Measurements from ENCODE around the gene MFGE8. TPM values are rescaled to one million over a fixed set of nuclear protein-coding genes. Genes with fewer than 3 reads are reported as not detected.

Gene MFGE8
- total and polyA plus RNA-seq, 9 of the 15 experiments (the other 6 are each of a cell fraction or from before 2014, with no cell fraction given), result 2.3 to 142 (median 62.3) TPM

DNA sequence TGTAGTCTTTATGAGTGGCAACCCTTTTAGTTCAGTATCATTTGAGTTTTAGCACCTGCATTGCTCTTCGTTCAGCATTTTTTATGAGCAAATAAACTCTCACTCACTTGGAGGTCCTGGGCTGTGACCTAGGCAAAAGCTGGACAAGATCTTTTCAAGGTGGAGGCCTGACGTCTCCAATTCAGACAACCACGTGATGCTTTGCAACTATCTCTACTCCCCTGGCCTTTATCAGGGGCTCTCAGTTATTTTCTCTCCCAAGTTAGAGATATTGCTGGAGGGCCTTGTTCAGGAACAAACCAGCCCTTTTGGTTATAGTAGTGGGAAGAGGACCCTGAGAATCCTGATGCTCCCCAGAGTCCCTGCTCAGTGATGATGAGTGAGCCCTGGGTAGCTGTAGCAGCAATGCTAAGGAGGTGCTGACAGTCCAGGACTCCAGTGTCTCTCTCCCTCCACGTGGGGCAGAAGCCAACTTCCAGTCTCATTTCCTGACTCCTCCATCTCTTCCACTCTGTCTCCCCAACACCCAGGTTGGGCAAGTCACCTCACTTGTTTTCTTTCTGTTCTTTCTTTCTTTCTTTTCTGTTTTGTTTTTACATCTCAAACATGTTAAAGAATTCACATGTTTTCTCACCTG lies 48.2 kb downstream of the MFGE8 start (continued):
- TF ChIP-seq POLR3A (IDR thresholded peaks at IDR 0.05; ENCODE audit: borderline replicate concordance, extremely low read depth, insufficient read depth, insufficient read length), result no peak
- TF ChIP-seq CHCHD3 (CRISPR knock-in tag; IDR thresholded peaks at IDR 0.05), result no peak
- no peak for TF ChIP-seq MYNN (IDR thresholded peaks at IDR 0.05)
- no peak for TF ChIP-seq MYNN (CRISPR knock-in tag; IDR thresholded peaks at IDR 0.05)
- no peak for TF ChIP-seq SMAD1 (IDR thresholded peaks at IDR 0.05; ENCODE audit: low read depth, low read length, partially characterized antibody)
- no peak for TF ChIP-seq NEUROD1 (IDR thresholded peaks at IDR 0.05; ENCODE audit: borderline replicate concordance, low read depth, low read length, partially characterized antibody)
- TF ChIP-seq, protein P1, sequence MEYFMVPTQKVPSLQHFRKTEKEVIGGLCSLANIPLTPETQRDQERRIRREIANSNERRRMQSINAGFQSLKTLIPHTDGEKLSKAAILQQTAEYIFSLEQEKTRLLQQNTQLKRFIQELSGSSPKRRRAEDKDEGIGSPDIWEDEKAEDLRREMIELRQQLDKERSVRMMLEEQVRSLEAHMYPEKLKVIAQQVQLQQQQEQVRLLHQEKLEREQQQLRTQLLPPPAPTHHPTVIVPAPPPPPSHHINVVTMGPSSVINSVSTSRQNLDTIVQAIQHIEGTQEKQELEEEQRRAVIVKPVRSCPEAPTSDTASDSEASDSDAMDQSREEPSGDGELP (CRISPR knock-in tag; IDR thresholded peaks at IDR 0.05; ENCODE audit: borderline replicate concordance), result no peak
- peak; percentile 36 for TF ChIP-seq TCF3 (CRISPR knock-in tag; IDR thresholded peaks at IDR 0.05)
- 0 out of 2 replicates have a peak, but pooled peaks have one; percentile 22 for TF ChIP-seq ZFX (CRISPR knock-in tag; IDR thresholded peaks at IDR 0.05)
- TF ChIP-seq SLC30A9 (CRISPR knock-in tag; IDR thresholded peaks at IDR 0.05), result no peak
- TF ChIP-seq TCF7L2 (IDR thresholded peaks at IDR 0.05; ENCODE audit: low read depth, low read length), result no peak
- TF ChIP-seq ZEB2 (IDR thresholded peaks at IDR 0.05), result no peak
- TF ChIP-seq ARID3A (IDR thresholded peaks at IDR 0.05; ENCODE audit: borderline replicate concordance, low read depth, low read length), result no peak
- peak; percentile 34; the same call in 1 of the 2 replicates for TF ChIP-seq EP300 (IDR thresholded peaks at IDR 0.05; ENCODE audit: low read length)
- TF ChIP-seq FIP1L1 (IDR thresholded peaks at IDR 0.05; ENCODE audit: low read depth, low read length, poor library complexity, severe bottlenecking), result no peak
- peak; percentile 48; the same call in 1 of the 2 replicates for TF ChIP-seq TAL1 (IDR thresholded peaks at IDR 0.05)
- TF ChIP-seq POLR2AphosphoS5 (IDR thresholded peaks at IDR 0.05; ENCODE audit: control insufficient read depth, insufficient read depth, low read depth, low read length), result no peak
- TF ChIP-seq ZNF436 (CRISPR knock-in tag; IDR thresholded peaks at IDR 0.05), result no peak
- no peak for TF ChIP-seq PCBP1 (IDR thresholded peaks at IDR 0.05; ENCODE audit: low read depth, low read length, poor library complexity, severe bottlenecking)
- TF ChIP-seq ZNF232 (CRISPR knock-in tag; IDR thresholded peaks at IDR 0.05), result no peak
- TF ChIP-seq FOXJ2 (tag; IDR thresholded peaks at IDR 0.05), result no peak
- TF ChIP-seq, protein P2, sequence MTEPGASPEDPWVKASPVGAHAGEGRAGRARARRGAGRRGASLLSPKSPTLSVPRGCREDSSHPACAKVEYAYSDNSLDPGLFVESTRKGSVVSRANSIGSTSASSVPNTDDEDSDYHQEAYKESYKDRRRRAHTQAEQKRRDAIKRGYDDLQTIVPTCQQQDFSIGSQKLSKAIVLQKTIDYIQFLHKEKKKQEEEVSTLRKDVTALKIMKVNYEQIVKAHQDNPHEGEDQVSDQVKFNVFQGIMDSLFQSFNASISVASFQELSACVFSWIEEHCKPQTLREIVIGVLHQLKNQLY (CRISPR knock-in tag; conservative IDR thresholded peaks at IDR 0.05), result no peak
- no peak for TF ChIP-seq IRF1 (CRISPR knock-in tag; IDR thresholded peaks at IDR 0.05; ENCODE audit: borderline replicate concordance)
- TF ChIP-seq ZNF12 (CRISPR knock-in tag; IDR thresholded peaks at IDR 0.05), result no peak
- no peak for TF ChIP-seq POLR2B (IDR thresholded peaks at IDR 0.05; ENCODE audit: low read depth, partially characterized antibody)
- TF ChIP-seq RCOR1 (IDR thresholded peaks at IDR 0.05; ENCODE audit: borderline replicate concordance in 1 of 2, low read depth in 2 of 2, low read length in 2 of 2), result no peak

All from K562 (cell line).